GM19043 (cell line): ENCODE data around the gene PEX5.
A peak's percentile ranks its signal among the peaks of the same experiment; 100 is the strongest.

Experiments used
- ATAC-seq: cut with Tn5 transposase; IDR thresholded peaks from one replicate; pipeline ENCODE4 v1.9.1; 2021; ENCODE audit warnings: low read depth; ENCODE audit not compliant: unreplicated experiment

PEX5 gene

GRCh38 chr12:7189398-7190267 is at the start of gene PEX5:
TSS of gene PEX5 (plus strand) at chr12:7189686. CDS start at chr12:7190378, 692 bp downstream.
- peak; percentile 95 for ATAC-seq

- no peak for ATAC-seq
Measured at GRCh38 chr12:7141351-7142005, 48.0 kb upstream of the PEX5 start.

GRCh38 chr12:7142056-7142644 is 47.3 kb upstream of the PEX5 start:
- no peak for ATAC-seq

GRCh38 chr12:7142809-7143465 is 46.5 kb upstream of the PEX5 start:
- no peak for ATAC-seq

GRCh38 chr12:7143564-7143963 is 45.9 kb upstream of the PEX5 start:
- ATAC-seq: no peak

GRCh38 chr12:7144414-7145120 is 44.9 kb upstream of the PEX5 start:
- ATAC-seq: no peak

GRCh38 chr12:7145671-7146070 is 43.8 kb upstream of the PEX5 start:
- no peak for ATAC-seq

GRCh38 chr12:7146228-7146627 is 43.3 kb upstream of the PEX5 start:
- ATAC-seq: no peak

- ATAC-seq: no peak
Measured at GRCh38 chr12:7146906-7147305, 42.6 kb upstream of the PEX5 start.

- no peak for ATAC-seq
Measured at GRCh38 chr12:7150356-7150755, 39.1 kb upstream of the PEX5 start.

GRCh38 chr12:7150841-7151240 is 38.6 kb upstream of the PEX5 start:
- ATAC-seq: no peak

GRCh38 chr12:7151532-7151931 is 38.0 kb upstream of the PEX5 start:
- ATAC-seq: no peak

- ATAC-seq: no peak
Measured at GRCh38 chr12:7152818-7153217, 36.7 kb upstream of the PEX5 start.

- no peak for ATAC-seq
Measured at GRCh38 chr12:7154042-7154441, 35.4 kb upstream of the PEX5 start.

- no peak for ATAC-seq
Measured at GRCh38 chr12:7154901-7155470, 34.5 kb upstream of the PEX5 start.

GRCh38 chr12:7155471-7156034 is 33.9 kb upstream of the PEX5 start:
- ATAC-seq: no peak

GRCh38 chr12:7156259-7157197 is 33.0 kb upstream of the PEX5 start:
- no peak for ATAC-seq

GRCh38 chr12:7157391-7157790 is 32.1 kb upstream of the PEX5 start:
- no peak for ATAC-seq
